IMR-90 (cell line): ENCODE measurements around the gene FLCN. TPM values are rescaled to one million over a fixed set of nuclear protein-coding genes. Genes with fewer than 3 reads are reported as not detected.

Experiments
- ATAC-seq: fragments of 200-7000 bp; cut with Tn5 transposase; 2 replicates; pipeline ENCODE4 v1.9.1; 2020; ENCODE audit warnings: low read depth, mild to moderate bottlenecking, moderate library complexity
- BruUV-seq: library from RNA; stranded (reverse); fragments of 400-500 nt; replicated peaks from 2 replicates; lab custom pipeline; 2021; lab: Mats Ljungman, UMichigan
- CTCF ChIA-PET: fragments of 300-600 bp; formaldehyde crosslinking; extraction: SDS; loops from one replicate; lab custom pipeline; 2021; ENCODE audit warnings: antibody characterized with exemption; lab: Yijun Ruan, JAX
- POLR2A ChIA-PET: fragments of 300-600 bp; sonication (Branson Sonifier 250); formaldehyde crosslinking; loops from one replicate; lab custom pipeline; 2022; ENCODE audit warnings: antibody characterized with exemption; ENCODE audit not compliant: unreplicated experiment; lab: Charles Lee
- DNase-seq: peaks from one replicate; pipeline ENCODE4 v3.0.0; 2013
- H2AFZ ChIP-seq: replicated peaks from 2 replicates; pipeline ENCODE3; 2013; ENCODE audit warnings: low read length, mild to moderate bottlenecking; ENCODE audit not compliant: poor library complexity
- H2AK5ac ChIP-seq: 2 replicates; pipeline ENCODE4 v1.6.1; 2013; ENCODE audit warnings: low read depth, low read length, inconsistent platforms
- H2AK9ac ChIP-seq: replicated peaks from 2 replicates; pipeline ENCODE3; 2013; ENCODE audit warnings: mild to moderate bottlenecking, low read depth, low read length, moderate library complexity; ENCODE audit not compliant: poor library complexity
- H2BK120ac ChIP-seq: 2 replicates; pipeline ENCODE4 v1.6.1; 2013; ENCODE audit warnings: low read depth, low read length, inconsistent platforms
- H2BK15ac ChIP-seq: 3 replicates; pipeline ENCODE4 v1.6.1; 2013; ENCODE audit warnings: low read depth, low read length, inconsistent platforms
- H2BK20ac ChIP-seq: 2 replicates; pipeline ENCODE4 v1.6.1; 2013; ENCODE audit warnings: low read depth, mild to moderate bottlenecking, inconsistent platforms, low read length, moderate library complexity
- H2BK5ac ChIP-seq: 2 replicates; pipeline ENCODE4 v1.6.1; 2013; ENCODE audit warnings: mild to moderate bottlenecking, low read depth, low read length, inconsistent platforms; ENCODE audit not compliant: poor library complexity, severe bottlenecking
- H3K14ac ChIP-seq: replicated peaks from 2 replicates; pipeline ENCODE4 v1.6.1; 2013; ENCODE audit warnings: low read depth, low read length, inconsistent platforms
- H3K18ac ChIP-seq: 2 replicates; pipeline ENCODE4 v1.6.1; 2013; ENCODE audit warnings: low read depth, low read length, control low read depth
- H3K23ac ChIP-seq: 2 replicates; pipeline ENCODE4 v1.6.1; 2013; ENCODE audit warnings: low read depth, low read length, inconsistent platforms
- H3K27ac ChIP-seq: 2 replicates; pipeline ENCODE4 v1.5.1; 2013; ENCODE audit warnings: mild to moderate bottlenecking, control low read depth, low read length; ENCODE audit not compliant: insufficient read depth
- H3K27me3 ChIP-seq: 2 replicates; pipeline ENCODE4 v1.6.1; 2013; ENCODE audit warnings: low read length; ENCODE audit not compliant: control insufficient read depth, insufficient read depth
- H3K36me3 ChIP-seq: 2 replicates; pipeline ENCODE4 v1.6.1; 2013; ENCODE audit warnings: low read length, mixed read lengths; ENCODE audit not compliant: control insufficient read depth, insufficient read depth
- H3K4ac ChIP-seq: 2 replicates; pipeline ENCODE4 v1.6.1; 2013; ENCODE audit warnings: low read depth, low read length, inconsistent platforms
- H3K4me1 ChIP-seq: 2 replicates; pipeline ENCODE4 v1.6.1; 2013; ENCODE audit warnings: low read length, mixed read lengths; ENCODE audit not compliant: control insufficient read depth, insufficient read depth
- H3K4me2 ChIP-seq: 2 replicates; pipeline ENCODE4 v1.6.1; 2013; ENCODE audit warnings: low read depth, mild to moderate bottlenecking, control low read depth, low read length, moderate library complexity
- H3K4me3 ChIP-seq: 2 replicates; pipeline ENCODE4 v1.5.1; 2013; ENCODE audit warnings: low read depth, mild to moderate bottlenecking, control low read depth, low read length, moderate library complexity; ENCODE audit not compliant: insufficient read depth
- H3K56ac ChIP-seq: 2 replicates; pipeline ENCODE4 v1.6.1; 2013; ENCODE audit warnings: low read length, inconsistent platforms; ENCODE audit not compliant: insufficient read depth; ENCODE audit errors: extremely low read depth
- H3K79me1 ChIP-seq, 2 experiments: 2 replicates each; pipeline ENCODE4 v1.6.1; 2013; ENCODE audit warnings: low read length in 2 of 2, inconsistent platforms in 1 of 2, low read depth in 1 of 2
- H3K9ac ChIP-seq: 2 replicates; pipeline ENCODE4 v1.6.1; 2013; ENCODE audit warnings: low read depth, low read length, control low read depth
- H3K9me1 ChIP-seq: 2 replicates; pipeline ENCODE4 v1.6.1; 2013; ENCODE audit warnings: low read length, inconsistent platforms; ENCODE audit not compliant: insufficient read depth
- H3K9me3 ChIP-seq: 2 replicates; pipeline ENCODE4 v1.6.1; 2013; ENCODE audit warnings: low read length; ENCODE audit not compliant: control insufficient read depth, insufficient read depth
- H4K20me1 ChIP-seq: 2 replicates; pipeline ENCODE4 v1.6.1; 2013; ENCODE audit warnings: low read length, inconsistent platforms; ENCODE audit not compliant: insufficient read depth
- H4K5ac ChIP-seq: 2 replicates; pipeline ENCODE4 v1.6.1; 2013; ENCODE audit warnings: mild to moderate bottlenecking, low read depth, low read length, control low read depth
- H4K8ac ChIP-seq, 2 experiments: 2 replicates each; pipeline ENCODE4 v1.6.1; 2013; ENCODE audit warnings: low read depth in 2 of 2, low read length in 2 of 2, control low read depth in 1 of 2, inconsistent platforms in 1 of 2
- H4K91ac ChIP-seq: 2 replicates; pipeline ENCODE4 v1.6.1; 2013; ENCODE audit warnings: low read depth, low read length, inconsistent platforms; ENCODE audit not compliant: insufficient read depth
- BHLHE40 ChIP-seq: fragments of 150-350 bp; IDR thresholded peaks from 2 replicates; pipeline ENCODE4 v1.6.1; 2016; ENCODE audit warnings: mild to moderate bottlenecking, low read depth, low read length
- FOS ChIP-seq: fragments of 150-350 bp; IDR thresholded peaks from 2 replicates; pipeline ENCODE4 v1.6.1; 2016; ENCODE audit warnings: low read depth, low read length
- POLR2A ChIP-seq: IDR thresholded peaks from 2 replicates; pipeline ENCODE4 v1.6.1; 2012; ENCODE audit warnings: mild to moderate bottlenecking, low read depth, low read length
- RAD21 ChIP-seq: IDR thresholded peaks from 2 replicates; pipeline ENCODE4 v1.6.1; 2012; ENCODE audit warnings: low read length, improper control_type of control experiment
- WGBS, 2 experiments: methylation state at CpG; one replicate each; pipeline versions ENCODE4 v1.1.5 to v1.1.7; 2013; ENCODE audit warnings: missing lambda C conversion rate in 2 of 2; ENCODE audit not compliant: insufficient read length in 1 of 2; ENCODE audit errors: extremely low coverage in 2 of 2; 5-methylcytosine and 5-hydroxymethylcytosine counted together
- dilution Hi-C: fragments of 300-500 bp; cut with HindIII; formaldehyde crosslinking; loops from one replicate; pipeline ENCODE4 v1.14.3; 2018; ENCODE audit warnings: low sequenced_read_pairs; ENCODE audit not compliant: unreplicated experiment
- in situ Hi-C: fragments of 300-500 bp; cut with MboI; formaldehyde crosslinking; loops from 3 replicates; pipeline ENCODE4 v1.14.3; 2019; ENCODE audit warnings: low sequenced_read_pairs, inconsistent platforms, mixed read lengths
- intact Hi-C: fragments of 100-400 bp; cut with micrococcal nuclease; formaldehyde crosslinking; loops from 2 replicates; pipeline ENCODE4 v1.10.0; 2022
- polyA plus RNA-seq, 3 experiments: library from polyadenylated mRNA; depleted of rRNA; stranded (reverse); fragments of >200 nt; gene quantifications; 2 replicates each; pipeline ENCODE4 v1.2.3, GENCODE V29; 2012; ENCODE audit warnings: low replicate concordance in 1 of 3
- total RNA-seq: library from RNA; depleted of rRNA; stranded (reverse); fragments of >200 nt; gene quantifications from 2 replicates; pipeline ENCODE4 v1.2.3, GENCODE V29; 2012
- TF ChIP-seq, protein P1 (sequence below): fragments of 150-350 bp; IDR thresholded peaks from 2 replicates; pipeline ENCODE4 v1.6.1; 2017; ENCODE audit warnings: mild to moderate bottlenecking, antibody characterized with exemption, low read length, low read depth

FLCN gene
- total and polyA plus RNA-seq, 2 of the 4 experiments (the other 2 are of a cell fraction), result 16.8 to 24.8 TPM

DNA sequence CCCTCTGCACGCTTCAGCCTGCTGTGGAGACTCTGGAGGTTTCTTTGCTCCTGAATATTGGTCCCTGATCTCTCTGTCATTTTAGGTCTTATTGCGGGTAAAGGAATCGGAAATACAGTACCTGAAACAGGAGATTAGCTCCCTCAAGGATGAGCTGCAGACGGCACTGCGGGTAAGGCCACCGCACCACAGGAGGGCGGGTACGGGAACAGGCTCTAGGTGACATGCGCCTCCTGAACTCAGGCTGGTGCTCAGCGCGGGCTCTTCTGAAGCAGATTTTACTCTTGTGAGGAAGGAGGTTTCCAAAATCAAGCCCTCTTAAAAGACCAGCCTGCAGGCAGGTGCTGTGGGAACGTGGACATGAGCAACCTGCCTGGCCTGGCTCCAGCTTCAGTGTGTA lies 60.6 kb downstream of the FLCN start:
- Histone ChIP-seq H2BK5ac (no peak overlapping the region), H3K9ac (no peak overlapping the region), H3K27ac (no peak overlapping the region), H2BK15ac (no peak overlapping the region), H2AK9ac (no peak overlapping the region), H3K9me3 (no peaks in the 10 kb centered on the region), H4K5ac (no peak overlapping the region), H3K36me3 (peaks cover 84% of the 10 kb centered on the region), H2AFZ (no peak overlapping the region), H3K4me1 (no peaks in the 10 kb centered on the region), H2AK5ac (no peak overlapping the region), H3K23ac (no peak overlapping the region), H3K27me3 (no peaks in the 10 kb centered on the region), H3K4ac (no peak overlapping the region), H3K4me3 (no peak overlapping the region), H4K91ac (no peak overlapping the region), H4K8ac (no peak overlapping the region), H3K79me1 (peaks cover 3 to 11% of the 10 kb centered on the region in 2 experiments; a peak in 3 of 4 replicates), H2BK120ac (no peak overlapping the region), H3K9me1 (0 out of 2 replicates have a peak, but pooled peaks cover 3% of the 10 kb centered on the region), H3K56ac (no peak overlapping the region), H3K14ac (no peak overlapping the region), H4K20me1 (no peaks in the 10 kb centered on the region), H3K4me2 (no peak overlapping the region), H3K18ac (no peak overlapping the region), H2BK20ac (no peak overlapping the region)
- TF ChIP-seq POLR2A (no peak), RAD21 (no peak), FOS (no peak), BHLHE40 (no peak)
- TF ChIP-seq, protein P1, sequence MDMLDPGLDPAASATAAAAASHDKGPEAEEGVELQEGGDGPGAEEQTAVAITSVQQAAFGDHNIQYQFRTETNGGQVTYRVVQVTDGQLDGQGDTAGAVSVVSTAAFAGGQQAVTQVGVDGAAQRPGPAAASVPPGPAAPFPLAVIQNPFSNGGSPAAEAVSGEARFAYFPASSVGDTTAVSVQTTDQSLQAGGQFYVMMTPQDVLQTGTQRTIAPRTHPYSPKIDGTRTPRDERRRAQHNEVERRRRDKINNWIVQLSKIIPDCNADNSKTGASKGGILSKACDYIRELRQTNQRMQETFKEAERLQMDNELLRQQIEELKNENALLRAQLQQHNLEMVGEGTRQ, result no peak
- DNase-seq (no peak), ATAC-seq (no peak)
- BruUV-seq, result no TSS peak
- in situ Hi-C loops, result no loop called here
- dilution Hi-C loops, result no loop called here
- ChIA-PET POLR2A (no interaction called here), CTCF (no interaction called here)
- WGBS, 2 experiments, result 87% methylated on average over 3 of the region's 12 CpGs; no CpG with 5 or more reads in 1 of the 2 experiments
- intact Hi-C loops, result no loop called here
